ENCODE results near the gene SLC44A5. TPM values are rescaled to one million over a fixed set of nuclear protein-coding genes. Genes with fewer than 3 reads are reported as not detected.
A peak's percentile ranks its signal among the peaks of the same experiment; 100 is the strongest.
"Not testable (repeated sequence)": the region's sequence is repeated elsewhere in the genome, so short reads cannot be mapped to it uniquely, and the experiment has no call there.

Gene SLC44A5
- total RNA-seq, result under 1 TPM in 1 of 2 donors, not detected in 1; 0.61 TPM

DNA sequence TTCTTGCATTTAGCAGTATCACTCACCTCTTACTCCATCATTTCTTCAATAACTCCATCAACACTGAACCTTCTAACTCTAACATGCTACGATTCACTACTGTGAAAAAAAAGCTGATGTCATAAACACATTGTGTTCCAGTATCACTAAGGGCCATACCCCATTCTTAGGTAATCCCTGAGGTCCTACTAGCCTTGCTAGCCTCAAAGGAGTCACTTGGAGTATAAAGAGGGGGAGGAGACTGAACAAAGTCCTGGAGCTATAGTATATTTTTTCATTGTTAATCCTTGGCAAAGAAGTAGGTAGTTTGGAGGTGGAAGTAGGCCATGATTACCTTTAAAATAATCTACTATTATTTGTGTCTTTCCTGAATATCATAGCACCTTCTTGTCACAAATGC lies at the start of gene SLC44A5:
Gene SLC44A5, minus strand, starts transcription at position 101 of the 400 bp plus-strand sequence. CDS start 69,667 bp downstream, outside the sequence.
- H3K27me3 Mint-ChIP-seq, result peaks cover 56% of the 10 kb centered on the region
- no peak for ATAC-seq (replicated peaks)
- peaks cover 6% of the 10 kb centered on the region for H3K4me1 Mint-ChIP-seq
- H3K27ac Mint-ChIP-seq, result no peak within 1 kb of the TSS
- no peaks in the 10 kb centered on the region for H3K36me3 Mint-ChIP-seq (ENCODE audit: low read depth)
- no peak within 1 kb of the TSS for H3K4me3 Mint-ChIP-seq
- H3K9me3 Mint-ChIP-seq, result peaks cover 6% of the 10 kb centered on the region

DNA sequence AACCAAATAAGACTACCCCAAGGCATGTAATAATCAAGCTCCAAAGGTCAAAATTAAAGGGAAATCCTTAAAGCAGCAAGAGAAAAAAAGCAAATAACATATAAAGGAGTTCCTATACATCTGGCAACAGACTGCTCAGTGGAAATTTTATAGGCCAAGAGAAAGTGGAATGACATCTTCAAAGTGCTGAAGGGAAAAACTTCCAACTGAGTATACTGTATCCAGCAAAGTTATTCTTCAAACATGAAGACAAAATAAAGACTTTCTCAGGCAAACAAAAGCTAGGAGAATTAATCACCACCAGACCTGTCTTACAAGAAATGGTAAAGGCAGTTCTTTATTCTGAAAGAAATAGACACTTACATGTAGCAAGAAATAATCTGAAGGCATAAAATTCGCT lies 45.0 kb upstream of the SLC44A5 start:
- Mint-ChIP-seq H3K4me1 (no peaks in the 10 kb centered on the region), H3K9me3 (peaks cover 6% of the 10 kb centered on the region), H3K4me3 (no peak overlapping the region), H3K27me3 (peaks cover 25% of the 10 kb centered on the region), H3K27ac (no peak overlapping the region), H3K36me3 (ENCODE audit: low read depth) (no peaks in the 10 kb centered on the region)
- ATAC-seq (replicated peaks), result no peak

DNA sequence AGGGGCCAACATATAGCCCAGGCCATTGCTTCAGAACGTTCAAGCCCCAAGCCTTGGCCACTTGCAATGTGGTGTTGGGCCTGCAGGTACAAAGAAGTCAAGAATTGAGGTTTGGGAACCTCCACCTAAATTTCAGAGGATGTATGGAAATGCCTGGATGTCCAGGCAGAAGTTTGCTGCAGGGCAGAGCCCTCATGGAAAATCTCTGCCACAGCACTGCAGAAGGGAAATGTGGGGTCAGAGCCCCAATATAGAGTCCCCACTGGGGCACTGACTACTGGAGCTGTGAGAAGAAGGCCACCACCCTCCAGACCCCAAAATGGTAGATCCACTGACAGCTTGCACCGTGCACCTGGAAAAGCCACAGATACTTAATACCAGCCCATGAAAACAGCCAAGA lies 36.3 kb upstream of the SLC44A5 start:
- not testable (repeated sequence) for H3K9me3 Mint-ChIP-seq; H3K4me1 Mint-ChIP-seq; H3K4me3 Mint-ChIP-seq; ATAC-seq (replicated peaks); H3K36me3 Mint-ChIP-seq (ENCODE audit: low read depth); H3K27me3 Mint-ChIP-seq; H3K27ac Mint-ChIP-seq

DNA sequence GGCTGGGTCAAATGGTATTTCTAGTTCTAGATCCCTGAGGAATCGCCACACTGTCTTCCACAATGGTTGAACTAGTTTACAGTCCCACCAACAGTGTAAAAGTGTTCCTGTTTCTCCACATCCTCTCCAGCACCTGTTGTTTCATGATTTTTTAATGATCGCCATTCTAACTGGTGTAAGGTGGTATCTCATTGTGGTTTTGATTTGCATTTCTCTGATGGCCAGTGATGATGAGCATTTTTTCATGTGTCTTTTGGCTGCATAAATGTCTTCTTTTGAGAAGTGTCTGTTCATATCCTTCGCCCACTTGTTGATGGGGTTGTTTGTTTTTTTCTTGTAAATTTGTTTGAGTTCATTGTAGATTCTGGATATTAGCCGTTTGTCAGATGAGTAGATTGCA lies 34.2 kb upstream of the SLC44A5 start:
- H3K4me3 Mint-ChIP-seq; ATAC-seq (replicated peaks); H3K27ac Mint-ChIP-seq; H3K27me3 Mint-ChIP-seq; H3K4me1 Mint-ChIP-seq; H3K36me3 Mint-ChIP-seq (ENCODE audit: low read depth); H3K9me3 Mint-ChIP-seq: not testable (repeated sequence)

DNA sequence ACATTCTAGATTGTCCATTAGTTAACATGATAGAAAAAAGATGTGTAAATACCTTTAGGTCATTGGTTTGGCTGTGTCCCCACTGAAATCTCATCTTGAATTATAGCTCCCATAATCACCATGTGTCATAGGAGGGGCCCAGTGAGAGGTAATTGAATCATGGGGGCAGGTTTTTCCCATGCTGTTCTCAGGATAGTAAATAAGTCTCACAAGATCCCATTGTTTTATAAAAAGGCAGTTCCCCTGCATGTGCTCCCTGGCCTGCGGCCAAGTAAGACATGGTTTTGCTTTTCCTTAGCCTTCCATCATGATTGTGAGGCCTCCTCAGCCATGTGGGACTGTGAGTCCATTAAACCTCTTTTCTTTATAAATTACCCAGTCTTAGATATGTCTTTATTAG lies 32.5 kb upstream of the SLC44A5 start:
- Mint-ChIP-seq H3K4me3 (no peak overlapping the region), H3K27ac (no peak overlapping the region), H3K4me1 (no peaks in the 10 kb centered on the region), H3K9me3 (no peaks in the 10 kb centered on the region), H3K27me3 (peaks cover 3% of the 10 kb centered on the region), H3K36me3 (ENCODE audit: low read depth) (no peaks in the 10 kb centered on the region)
- no peak for ATAC-seq (replicated peaks)

DNA sequence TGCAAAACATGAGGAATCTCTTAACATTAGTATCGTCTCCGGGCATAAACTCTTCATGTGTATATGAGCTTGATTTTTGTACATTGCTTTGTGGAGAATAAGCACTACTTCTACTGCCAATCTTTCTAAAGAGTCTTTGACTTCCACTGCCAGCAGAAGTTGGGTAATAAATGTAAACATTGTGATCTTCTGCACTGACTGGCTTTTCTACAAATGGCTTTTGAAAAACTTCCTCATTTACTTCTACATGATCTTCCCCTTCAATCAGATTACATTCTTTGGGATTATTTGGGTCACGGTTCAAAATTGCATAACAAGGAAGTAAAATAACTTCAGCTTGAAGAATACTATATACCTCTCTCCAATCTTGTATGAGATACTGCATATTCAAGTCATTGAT lies 30.4 kb upstream of the SLC44A5 start:
- Mint-ChIP-seq H3K36me3 (ENCODE audit: low read depth) (no peaks in the 10 kb centered on the region), H3K27ac (no peak overlapping the region)

DNA sequence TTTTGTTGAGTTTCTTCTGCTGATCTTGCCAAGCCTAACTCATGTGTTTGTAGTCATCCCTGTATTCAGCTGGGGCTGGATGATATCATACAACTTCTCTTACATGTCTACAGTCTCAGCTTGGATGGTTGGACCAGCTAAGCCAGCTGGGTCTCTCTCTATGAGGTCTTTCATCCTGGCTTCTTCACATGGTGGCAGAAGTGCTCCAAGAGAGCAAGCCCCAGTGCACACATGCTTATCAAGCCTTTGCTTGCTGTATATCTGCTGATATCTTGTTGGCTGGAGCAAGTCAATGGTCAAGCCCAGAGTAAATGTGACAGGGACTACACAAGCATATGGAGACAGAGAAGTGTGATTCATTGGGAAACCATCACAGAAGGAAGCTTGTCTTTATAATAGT lies 29.2 kb upstream of the SLC44A5 start:
- Mint-ChIP-seq H3K27me3 (peaks cover 3% of the 10 kb centered on the region), H3K27ac (no peak overlapping the region), H3K9me3 (no peaks in the 10 kb centered on the region), H3K4me1 (no peaks in the 10 kb centered on the region), H3K36me3 (ENCODE audit: low read depth) (no peaks in the 10 kb centered on the region), H3K4me3 (no peak overlapping the region)
- no peak for ATAC-seq (replicated peaks)

More for the DNA sequence above, 30.4 kb upstream of the SLC44A5 start:
- no peak for ATAC-seq (replicated peaks)
- Mint-ChIP-seq H3K27me3 (peaks cover 3% of the 10 kb centered on the region), H3K4me1 (no peaks in the 10 kb centered on the region), H3K4me3 (no peak overlapping the region), H3K9me3 (no peaks in the 10 kb centered on the region)

DNA sequence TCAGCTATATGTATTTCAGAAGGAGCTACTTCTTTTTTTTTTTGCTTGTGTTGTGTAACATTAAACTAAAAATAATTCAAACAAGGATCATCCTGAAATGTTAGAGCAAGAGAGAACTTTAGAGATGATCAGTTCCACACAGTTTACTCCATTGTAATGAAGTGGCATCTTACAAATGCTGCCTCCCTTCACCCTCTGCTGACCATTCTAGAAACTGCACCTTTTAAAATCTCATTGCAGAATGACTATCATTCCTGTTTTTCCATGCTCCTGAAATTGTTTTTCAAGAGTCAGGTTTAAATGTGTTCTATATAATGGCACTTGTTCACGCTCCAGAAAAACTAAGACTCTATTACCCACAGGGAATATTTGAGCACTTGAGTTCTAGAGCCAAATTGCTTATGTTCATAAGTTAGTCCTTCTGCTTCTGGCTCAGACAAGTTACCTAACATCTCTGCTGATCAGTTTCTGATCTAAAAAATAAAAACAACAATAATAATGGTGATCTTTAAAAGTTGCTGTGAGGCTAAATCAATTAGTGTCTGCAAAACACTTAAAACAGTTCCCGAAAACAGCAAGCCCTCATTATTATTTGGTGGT lies 21.5 kb upstream of the SLC44A5 start:
- no peak overlapping the region for H3K4me3 Mint-ChIP-seq
- no peak for ATAC-seq (replicated peaks)
- no peaks in the 10 kb centered on the region for H3K36me3 Mint-ChIP-seq (ENCODE audit: low read depth)
- no peaks in the 10 kb centered on the region for H3K9me3 Mint-ChIP-seq
- H3K27me3 Mint-ChIP-seq, result no peaks in the 10 kb centered on the region
- no peak overlapping the region for H3K27ac Mint-ChIP-seq
- H3K4me1 Mint-ChIP-seq, result no peaks in the 10 kb centered on the region

DNA sequence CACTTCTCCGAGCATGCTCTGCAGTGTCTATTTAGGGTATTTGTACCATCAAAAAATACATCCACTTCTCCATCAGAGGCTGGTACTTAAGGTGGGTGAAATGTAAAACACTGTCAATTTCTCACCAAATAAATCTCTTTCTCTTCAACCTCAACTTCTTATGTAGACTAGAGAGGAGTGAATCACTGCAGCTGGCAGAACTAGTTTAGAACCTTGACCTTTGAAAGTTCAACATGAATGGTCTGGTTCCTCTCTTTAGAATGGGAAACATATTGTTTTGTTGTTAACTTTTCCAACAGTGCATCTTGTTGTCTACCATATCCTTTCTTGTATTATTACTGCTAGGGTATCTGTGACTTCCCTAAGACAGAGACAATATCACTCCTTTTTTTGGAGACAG lies 20.1 kb upstream of the SLC44A5 start:
- H3K4me3 Mint-ChIP-seq, result no peak overlapping the region
- H3K27ac Mint-ChIP-seq, result no peak overlapping the region

DNA sequence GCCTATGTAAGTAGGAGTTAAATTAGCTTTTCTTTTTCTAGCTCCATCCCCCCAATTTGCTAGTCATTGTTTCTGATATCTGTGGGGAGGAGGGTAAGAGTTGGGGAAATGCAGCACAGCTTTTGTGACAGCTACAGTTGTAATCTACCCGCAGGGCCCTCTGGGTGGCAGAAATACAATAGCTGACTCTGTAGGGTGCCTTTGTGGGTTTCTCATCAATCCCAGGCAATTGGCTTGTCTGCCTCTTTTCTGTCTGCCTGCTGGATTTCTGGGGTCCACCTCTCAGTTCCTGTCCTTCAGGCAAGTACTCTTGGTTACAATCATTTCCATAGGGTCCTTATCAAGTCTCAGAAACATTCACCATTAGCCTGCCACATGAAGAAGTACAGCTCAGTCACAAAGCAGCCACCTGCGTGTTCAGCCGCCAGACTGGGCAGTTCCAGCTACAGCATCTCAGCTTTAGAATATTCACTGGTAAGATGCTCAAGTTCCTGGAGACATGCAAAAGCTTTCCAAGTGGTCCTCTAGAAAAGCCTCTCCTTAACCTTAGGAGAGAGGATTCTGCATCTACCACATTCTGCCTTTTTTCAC lies 19.2 kb upstream of the SLC44A5 start:
- H3K4me3 Mint-ChIP-seq, result no peak overlapping the region
- ATAC-seq (replicated peaks), result no peak
- H3K9me3 Mint-ChIP-seq, result no peaks in the 10 kb centered on the region
- H3K36me3 Mint-ChIP-seq (ENCODE audit: low read depth), result no peaks in the 10 kb centered on the region
- no peaks in the 10 kb centered on the region for H3K4me1 Mint-ChIP-seq
- peaks cover 14% of the 10 kb centered on the region for H3K27me3 Mint-ChIP-seq
- no peak overlapping the region for H3K27ac Mint-ChIP-seq

More for the DNA sequence above, 20.1 kb upstream of the SLC44A5 start:
- Mint-ChIP-seq H3K4me1 (no peaks in the 10 kb centered on the region), H3K9me3 (no peaks in the 10 kb centered on the region), H3K27me3 (peaks cover 9% of the 10 kb centered on the region), H3K36me3 (ENCODE audit: low read depth) (no peaks in the 10 kb centered on the region)
- ATAC-seq (replicated peaks), result no peak

DNA sequence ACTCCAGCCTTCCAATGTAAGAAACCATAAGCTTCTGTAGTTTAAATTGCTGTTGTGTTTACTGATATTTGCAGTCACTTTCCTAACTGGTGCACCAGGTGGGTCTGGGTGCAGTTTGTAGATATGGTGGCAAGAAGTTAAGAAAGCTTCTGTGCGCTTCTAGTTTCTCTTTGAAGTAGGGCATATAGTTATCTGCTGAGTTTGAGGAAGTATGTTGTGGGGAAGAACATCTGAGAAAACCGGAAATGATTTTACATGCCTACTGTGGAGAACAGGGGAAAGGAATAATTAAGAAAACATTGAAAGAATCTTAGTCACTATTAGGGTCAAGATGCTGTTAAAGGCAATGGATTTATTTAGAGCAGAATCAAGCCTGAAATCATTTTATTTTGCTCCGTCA lies 14.9 kb upstream of the SLC44A5 start:
- peaks cover 31% of the 10 kb centered on the region for H3K27me3 Mint-ChIP-seq
- no peak overlapping the region for H3K27ac Mint-ChIP-seq
- H3K4me1 Mint-ChIP-seq, result no peaks in the 10 kb centered on the region
- ATAC-seq (replicated peaks), result no peak
- H3K4me3 Mint-ChIP-seq, result no peak overlapping the region
- H3K9me3 Mint-ChIP-seq, result no peaks in the 10 kb centered on the region
- no peaks in the 10 kb centered on the region for H3K36me3 Mint-ChIP-seq (ENCODE audit: low read depth)

DNA sequence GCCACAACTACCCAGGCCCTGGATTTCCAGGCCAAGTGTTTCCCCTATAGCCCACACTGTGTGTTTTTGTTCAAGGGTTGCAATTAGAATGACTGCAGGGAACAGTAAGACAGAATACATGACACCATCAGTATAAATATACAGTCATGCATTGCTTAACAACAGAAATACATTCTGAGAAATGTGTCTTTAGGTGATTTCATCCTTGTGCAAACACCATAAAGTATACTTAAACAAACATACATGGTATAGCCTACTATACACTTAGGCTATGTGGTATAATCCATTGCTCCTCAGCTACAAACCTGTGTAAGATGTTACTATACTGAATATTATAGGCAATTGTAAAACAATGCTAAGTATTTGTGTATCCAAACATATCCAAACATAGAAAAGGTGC lies 7.5 kb upstream of the SLC44A5 start:
- H3K36me3 Mint-ChIP-seq (ENCODE audit: low read depth), result no peaks in the 10 kb centered on the region
- H3K4me3 Mint-ChIP-seq, result no peak overlapping the region
- no peak for ATAC-seq (replicated peaks)
- peaks cover 59% of the 10 kb centered on the region for H3K27me3 Mint-ChIP-seq
- peaks cover 12% of the 10 kb centered on the region for H3K4me1 Mint-ChIP-seq
- H3K9me3 Mint-ChIP-seq, result no peaks in the 10 kb centered on the region
- H3K27ac Mint-ChIP-seq, result no peak overlapping the region

DNA sequence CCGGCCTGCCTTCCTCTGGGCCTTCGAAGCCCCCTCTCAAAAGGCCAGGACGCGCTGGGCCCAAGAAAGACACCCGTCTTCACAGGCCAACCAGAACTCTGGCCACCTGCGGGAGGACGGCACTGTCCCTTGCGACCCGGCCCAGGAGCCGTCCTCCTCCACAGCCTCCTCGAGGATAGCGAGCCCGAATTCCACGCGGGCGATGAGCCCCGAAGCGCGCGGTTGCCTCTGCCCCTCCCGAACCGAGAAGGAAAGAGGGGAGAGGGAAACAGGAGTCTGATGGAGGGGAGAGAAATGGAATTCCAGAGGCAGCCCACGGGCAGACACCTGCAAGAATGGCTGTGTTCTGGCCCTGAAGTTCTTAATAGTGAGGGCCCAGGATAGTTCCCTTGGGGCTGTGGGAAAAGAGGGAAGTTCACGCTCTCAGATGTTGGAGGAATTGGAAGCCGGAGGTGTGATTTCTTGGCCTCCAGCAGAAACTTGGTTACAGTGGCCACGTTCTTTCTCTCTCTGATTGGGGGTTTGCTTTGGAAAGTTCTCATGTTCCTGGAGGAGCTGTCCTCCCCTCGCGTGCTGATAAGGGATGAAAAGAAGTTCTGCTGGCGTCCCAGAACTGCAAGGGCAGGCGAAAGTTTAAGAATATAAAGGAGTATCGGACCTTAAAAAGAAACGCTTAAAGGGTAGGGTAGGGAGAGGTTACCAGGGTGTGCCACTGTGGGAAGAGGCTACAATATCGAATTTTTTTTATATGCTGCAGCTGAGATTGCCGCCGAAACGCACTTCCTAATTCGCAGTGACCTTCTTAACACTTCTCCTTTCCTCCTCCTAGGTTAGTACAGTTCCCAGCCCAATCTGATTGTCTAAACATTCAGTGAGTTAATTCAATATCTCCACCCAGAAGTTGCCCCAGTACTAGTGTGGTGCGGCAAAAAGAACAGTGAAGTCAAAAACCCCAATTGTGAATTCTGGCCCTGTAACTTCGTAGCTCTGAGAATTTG lies 5.8 kb upstream of the SLC44A5 start:
- Mint-ChIP-seq H3K4me1 (peaks cover 12% of the 10 kb centered on the region), H3K27me3 (peaks cover 65% of the 10 kb centered on the region), H3K36me3 (ENCODE audit: low read depth) (no peaks in the 10 kb centered on the region), H3K9me3 (no peaks in the 10 kb centered on the region), H3K4me3 (peak overlapping the region; percentile 41), H3K27ac (no peak overlapping the region)
- ATAC-seq (replicated peaks), result peak; percentile 7

DNA sequence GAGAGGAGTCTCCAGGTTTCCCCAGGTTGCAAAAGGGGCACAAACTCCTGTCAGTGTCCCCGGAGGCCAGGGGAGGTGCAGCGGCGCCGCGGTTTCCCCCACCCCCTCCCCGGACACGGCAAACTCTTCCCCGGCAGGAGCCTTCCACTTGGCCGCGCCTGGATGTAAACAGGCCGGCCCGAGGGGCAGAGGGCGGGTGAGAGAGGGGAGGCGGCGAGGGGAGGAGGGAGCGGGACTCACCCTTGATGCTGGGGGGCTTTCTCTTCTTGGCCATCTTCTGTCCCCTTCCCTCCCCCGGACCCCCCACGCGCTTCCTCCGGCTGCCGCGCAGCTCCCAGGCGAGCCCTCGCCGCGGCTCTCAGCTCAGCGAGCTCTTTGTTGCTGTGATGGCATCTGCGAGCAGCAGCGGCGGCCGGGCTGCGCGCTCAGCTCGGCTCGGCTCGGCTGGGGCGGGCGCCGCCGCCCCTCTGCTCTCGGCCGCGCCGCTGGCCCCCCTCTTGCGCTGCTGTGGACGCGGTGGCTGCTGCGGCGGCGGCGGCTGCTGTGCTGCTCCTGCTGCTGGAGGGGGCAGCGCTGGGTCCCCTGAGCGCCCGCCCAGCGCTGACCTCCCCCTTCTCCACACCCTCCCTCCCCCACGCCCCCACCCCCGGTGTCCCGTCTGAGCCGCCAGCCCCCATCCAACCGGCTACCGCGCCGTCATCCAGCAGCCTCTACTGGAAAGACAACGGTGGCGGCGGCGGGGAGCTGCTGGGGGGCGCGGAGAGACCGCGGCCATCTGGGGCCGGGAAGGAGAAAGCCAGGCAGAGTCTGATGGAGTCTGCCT lies 4.9 kb upstream of the SLC44A5 start:
- peak; percentile 40 for ATAC-seq (replicated peaks)
- Mint-ChIP-seq H3K4me1 (peaks cover 12% of the 10 kb centered on the region), H3K4me3 (peak overlapping the region; percentile 59), H3K36me3 (ENCODE audit: low read depth) (no peaks in the 10 kb centered on the region), H3K9me3 (no peaks in the 10 kb centered on the region), H3K27ac (no peak overlapping the region), H3K27me3 (peaks cover 67% of the 10 kb centered on the region)
